H9 (cell line): ENCODE measurements around the gene LRMDA. TPM values are rescaled to one million over a fixed set of nuclear protein-coding genes. Genes with fewer than 3 reads are reported as not detected.

ENCODE experiments used
- DNase-seq: peaks from one replicate; pipeline ENCODE4 v3.0.0-alpha.2; 2017
- H2AFZ ChIP-seq: one replicate; pipeline ENCODE4 v1.6.1; 2013; ENCODE audit warnings: mild to moderate bottlenecking, low read length, control low read depth, moderate library complexity
- H2AK5ac ChIP-seq: 2 replicates; pipeline ENCODE4 v1.6.1; 2013; ENCODE audit warnings: low read length, control low read depth, mixed read lengths; ENCODE audit not compliant: insufficient read length
- H2BK120ac ChIP-seq: one replicate; pipeline ENCODE4 v1.6.1; 2013; ENCODE audit warnings: low read depth, mild to moderate bottlenecking, low read length, control low read depth, inconsistent platforms; ENCODE audit not compliant: poor library complexity, severe bottlenecking
- H2BK12ac ChIP-seq: 2 replicates; pipeline ENCODE4 v1.6.1; 2013; ENCODE audit warnings: low read length, control low read depth, mixed read lengths, low read depth; ENCODE audit not compliant: insufficient read length
- H2BK15ac ChIP-seq: 2 replicates; pipeline ENCODE4 v1.6.1; 2013; ENCODE audit warnings: low read depth, low read length, control low read depth
- H2BK20ac ChIP-seq: one replicate; pipeline ENCODE4 v1.6.1; 2013; ENCODE audit warnings: low read depth, mild to moderate bottlenecking, low read length, control low read depth, inconsistent platforms; ENCODE audit not compliant: poor library complexity, severe bottlenecking
- H2BK5ac ChIP-seq: 2 replicates; pipeline ENCODE4 v1.6.1; 2013; ENCODE audit warnings: low read length, control low read depth, mixed read lengths; ENCODE audit not compliant: insufficient read length
- H3K14ac ChIP-seq: 2 replicates; pipeline ENCODE4 v1.6.1; 2013; ENCODE audit warnings: low read length, control low read depth; ENCODE audit not compliant: insufficient read depth
- H3K18ac ChIP-seq: 2 replicates; pipeline ENCODE4 v1.6.1; 2013; ENCODE audit warnings: low read depth, mild to moderate bottlenecking, mixed read lengths, low read length, control low read depth; ENCODE audit not compliant: insufficient read length
- H3K23ac ChIP-seq: 2 replicates; pipeline ENCODE4 v1.6.1; 2013; ENCODE audit warnings: low read length, control low read depth, mixed read lengths, low read depth; ENCODE audit not compliant: insufficient read length
- H3K23me2 ChIP-seq: 2 replicates; pipeline ENCODE4 v1.6.1; 2013; ENCODE audit warnings: low read depth, mild to moderate bottlenecking, mixed read lengths, low read length, control low read depth; ENCODE audit not compliant: insufficient read length, poor library complexity, severe bottlenecking
- H3K27ac ChIP-seq: 2 replicates; pipeline ENCODE4 v1.5.1; 2013; ENCODE audit warnings: low read length, control low read depth, mixed read lengths, low read depth; ENCODE audit not compliant: insufficient read length
- H3K27me3 ChIP-seq: 2 replicates; pipeline ENCODE4 v1.6.1; 2013; ENCODE audit warnings: low read length, control low read depth, inconsistent platforms; ENCODE audit not compliant: insufficient read depth
- H3K4ac ChIP-seq: 2 replicates; pipeline ENCODE4 v1.6.1; 2013; ENCODE audit warnings: low read depth, mild to moderate bottlenecking, control low read depth, inconsistent platforms, low read length, moderate library complexity
- H3K4me1 ChIP-seq: 2 replicates; pipeline ENCODE4 v1.6.1; 2013; ENCODE audit warnings: low read length, control low read depth, inconsistent platforms; ENCODE audit not compliant: insufficient read depth
- H3K4me2 ChIP-seq: 2 replicates; pipeline ENCODE4 v1.6.1; 2013; ENCODE audit warnings: low read length, control low read depth, mixed read lengths; ENCODE audit not compliant: insufficient read length, insufficient read depth
- H3K56ac ChIP-seq: 2 replicates; pipeline ENCODE4 v1.6.1; 2013; ENCODE audit warnings: low read depth, mild to moderate bottlenecking, mixed read lengths, low read length, control low read depth; ENCODE audit not compliant: insufficient read length
- H3K79me1 ChIP-seq: 2 replicates; pipeline ENCODE4 v1.6.1; 2013; ENCODE audit warnings: low read depth, mild to moderate bottlenecking, moderate library complexity, low read length, control low read depth, inconsistent platforms; ENCODE audit not compliant: insufficient read depth, poor library complexity, severe bottlenecking
- H3K79me2 ChIP-seq: 2 replicates; pipeline ENCODE4 v1.6.1; 2013; ENCODE audit warnings: low read length, control low read depth, inconsistent platforms; ENCODE audit not compliant: insufficient read depth
- H3K9ac ChIP-seq: 2 replicates; pipeline ENCODE4 v1.6.1; 2013; ENCODE audit warnings: low read length, control low read depth, mixed read lengths; ENCODE audit not compliant: insufficient read length; ENCODE audit errors: extremely low read depth
- H3K9me3 ChIP-seq: one replicate; pipeline ENCODE4 v1.6.1; 2013; ENCODE audit warnings: low read depth, low read length, inconsistent platforms; ENCODE audit not compliant: control insufficient read depth
- H3T11ph ChIP-seq: one replicate; pipeline ENCODE4 v1.6.1; 2013; ENCODE audit warnings: mild to moderate bottlenecking, low read length, control low read depth, inconsistent platforms
- H4K20me1 ChIP-seq: one replicate; pipeline ENCODE4 v1.6.1; 2013; ENCODE audit not compliant: control insufficient read depth, insufficient read length, insufficient read depth
- H4K5ac ChIP-seq: 2 replicates; pipeline ENCODE4 v1.6.1; 2013; ENCODE audit warnings: low read depth, mild to moderate bottlenecking, mixed read lengths, low read length, control low read depth; ENCODE audit not compliant: insufficient read length
- H4K8ac ChIP-seq: replicated peaks from 2 replicates; pipeline ENCODE4 v1.6.1; 2013; ENCODE audit warnings: low read length, control low read depth, mixed read lengths, low read depth; ENCODE audit not compliant: insufficient read length
- H4K91ac ChIP-seq: 2 replicates; pipeline ENCODE4 v1.6.1; 2013; ENCODE audit warnings: low read depth, mild to moderate bottlenecking, moderate library complexity, mixed read lengths, low read length, control low read depth; ENCODE audit not compliant: insufficient read length
- H3K27ac Mint-ChIP-seq, 3 experiments: 2 replicates in 2 of 3; 3 replicates in 1 of 3; pipeline ENCODE4 v1.8.0; 2020 to 2021; ENCODE audit warnings: mixed read lengths in 3 of 3, mild to moderate bottlenecking in 1 of 3, moderate library complexity in 1 of 3
- H3K27me3 Mint-ChIP-seq: 2 replicates; pipeline ENCODE4 v1.8.0; 2021; ENCODE audit warnings: low read depth, mild to moderate bottlenecking, moderate library complexity, mixed read lengths
- H3K36me3 Mint-ChIP-seq, 3 experiments: 2 replicates in 2 of 3; 3 replicates in 1 of 3; pipeline ENCODE4 v1.8.0; 2020 to 2021; ENCODE audit warnings: low read depth in 3 of 3, mixed read lengths in 3 of 3; ENCODE audit not compliant: insufficient read depth in 1 of 3
- H3K4me1 Mint-ChIP-seq, 2 experiments: 2 replicates each; pipeline ENCODE4 v1.8.0; 2020; ENCODE audit warnings: mixed read lengths in 2 of 2
- H3K4me3 Mint-ChIP-seq, 2 experiments: 2 replicates in 1 of 2; 3 replicates in 1 of 2; pipeline ENCODE4 v1.8.0; 2020 to 2021; ENCODE audit warnings: mild to moderate bottlenecking in 2 of 2, mixed read lengths in 2 of 2, moderate library complexity in 1 of 2
- H3K9me3 Mint-ChIP-seq, 2 experiments: 2 replicates in 1 of 2; 3 replicates in 1 of 2; pipeline ENCODE4 v1.8.0; 2020; ENCODE audit warnings: mild to moderate bottlenecking in 2 of 2, mixed read lengths in 2 of 2, moderate library complexity in 1 of 2
- WGBS: extraction: QIAGEN DNeasy Blood & Tissue Kit; methylation state at CpG from one replicate; pipeline ENCODE4 v1.1.7; 2013; ENCODE audit warnings: missing lambda C conversion rate, low lambda C conversion rate, mixed read lengths; ENCODE audit not compliant: insufficient read length; ENCODE audit errors: extremely low coverage; 5-methylcytosine and 5-hydroxymethylcytosine counted together
- total RNA-seq: library from RNA; stranded (reverse); gene quantifications from 2 replicates; pipeline ENCODE4 v1.2.1, GENCODE V29; 2021
- TF ChIP-seq, protein P1 (sequence below): fragments of 200-600 bp; sonication (generic); conservative IDR thresholded peaks from 3 replicates; pipeline ENCODE4 v1.8.0; 2021; ENCODE audit warnings: antibody characterized with exemption, mild to moderate bottlenecking

The LRMDA gene
- total RNA-seq, 1 experiment from 2014 or later: 1.8 TPM

DNA sequence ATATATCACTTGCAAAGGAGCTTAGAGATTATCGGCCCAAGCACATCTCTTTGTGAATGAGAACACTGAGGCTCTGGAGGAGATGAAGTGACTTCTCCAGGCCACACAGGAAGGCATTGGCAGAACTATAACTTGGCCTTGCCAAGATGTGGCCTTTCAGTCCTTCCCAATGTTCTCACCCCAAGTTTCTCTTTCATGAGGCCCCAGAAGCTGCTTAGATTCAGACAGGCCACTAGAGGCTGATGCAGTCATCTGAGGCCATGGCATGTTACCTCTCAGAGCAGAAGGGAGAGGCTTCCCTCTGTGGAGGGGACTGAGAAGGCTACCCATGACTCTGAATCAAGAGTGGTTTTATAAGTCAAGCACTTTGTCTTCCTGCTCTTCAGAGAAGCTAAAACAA is 1003.7 kb downstream of the LRMDA start:
- Histone ChIP-seq H4K91ac (no peak overlapping the region), H3K4me2 (no peak overlapping the region), H3K4ac (no peak overlapping the region), H3K14ac (no peak overlapping the region), H3K9ac (no peak overlapping the region), H3K27ac (no peak overlapping the region), H3K27me3 (no peaks in the 10 kb centered on the region), H4K20me1 (no peaks in the 10 kb centered on the region), H3K4me1 (peaks cover 11% of the 10 kb centered on the region), H2AK5ac (no peak overlapping the region), H3K18ac (no peak overlapping the region), H3K56ac (no peak overlapping the region), H4K5ac (no peak overlapping the region), H3K9me3 (no peaks in the 10 kb centered on the region), H4K8ac (no peak overlapping the region), H3T11ph (no peak overlapping the region), H2BK12ac (no peak overlapping the region), H2BK15ac (no peak overlapping the region), H3K23me2 (no peaks in the 10 kb centered on the region), H3K79me2 (no peaks in the 10 kb centered on the region), H3K79me1 (no peaks in the 10 kb centered on the region), H2BK120ac (no peak overlapping the region), H2BK5ac (no peak overlapping the region), H2AFZ (no peak overlapping the region), H2BK20ac (no peak overlapping the region), H3K23ac (no peak overlapping the region)
- WGBS: no CpG with 5 or more reads among the region's 1 CpG
- no peak for DNase-seq
- Mint-ChIP-seq H3K4me3 (no peak overlapping the region), H3K27me3 (no peaks in the 10 kb centered on the region), H3K4me1 (peaks cover 25 to 27% of the 10 kb centered on the region in 2 experiments), H3K27ac (no peak overlapping the region), H3K36me3 (no peaks in the 10 kb centered on the region), H3K9me3 (no peaks in the 10 kb centered on the region)
- TF ChIP-seq, protein P1, sequence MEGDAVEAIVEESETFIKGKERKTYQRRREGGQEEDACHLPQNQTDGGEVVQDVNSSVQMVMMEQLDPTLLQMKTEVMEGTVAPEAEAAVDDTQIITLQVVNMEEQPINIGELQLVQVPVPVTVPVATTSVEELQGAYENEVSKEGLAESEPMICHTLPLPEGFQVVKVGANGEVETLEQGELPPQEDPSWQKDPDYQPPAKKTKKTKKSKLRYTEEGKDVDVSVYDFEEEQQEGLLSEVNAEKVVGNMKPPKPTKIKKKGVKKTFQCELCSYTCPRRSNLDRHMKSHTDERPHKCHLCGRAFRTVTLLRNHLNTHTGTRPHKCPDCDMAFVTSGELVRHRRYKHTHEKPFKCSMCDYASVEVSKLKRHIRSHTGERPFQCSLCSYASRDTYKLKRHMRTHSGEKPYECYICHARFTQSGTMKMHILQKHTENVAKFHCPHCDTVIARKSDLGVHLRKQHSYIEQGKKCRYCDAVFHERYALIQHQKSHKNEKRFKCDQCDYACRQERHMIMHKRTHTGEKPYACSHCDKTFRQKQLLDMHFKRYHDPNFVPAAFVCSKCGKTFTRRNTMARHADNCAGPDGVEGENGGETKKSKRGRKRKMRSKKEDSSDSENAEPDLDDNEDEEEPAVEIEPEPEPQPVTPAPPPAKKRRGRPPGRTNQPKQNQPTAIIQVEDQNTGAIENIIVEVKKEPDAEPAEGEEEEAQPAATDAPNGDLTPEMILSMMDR: peak; percentile 24; the same call in 1 of the 3 replicates
